ENCODE data around the gene ACACB. TPM values are rescaled to one million over a fixed set of nuclear protein-coding genes. Genes with fewer than 3 reads are reported as not detected.

The ACACB gene
- total and polyA plus RNA-seq, 2 experiments from 2014 or later, result 6.2 to 15.4 TPM

- TF ChIP-seq ZNF462 (CRISPR knock-in tag; IDR thresholded peaks at IDR 0.05), result no peak
These were observed 162.5 kb downstream of the ACACB start (continued) for GRCh38 chr12:109278912-109279311.

GRCh38 chr12:109279525-109279924 is 163.1 kb downstream of the ACACB start:
- Mint-ChIP-seq H3K9me3 (no peaks in the 10 kb centered on the region), H3K27ac (no peak overlapping the region), H3K36me3 (ENCODE audit: low read depth) (no peaks in the 10 kb centered on the region), H3K4me1 (peaks cover 11% of the 10 kb centered on the region), H3K27me3 (ENCODE audit: insufficient read depth, low read depth, poor library complexity) (peaks cover 12% of the 10 kb centered on the region), H3K4me3 (no peak overlapping the region)
- Histone ChIP-seq H3K27ac (ENCODE audit: low read depth) (no peak overlapping the region), H3K9me2 (ENCODE audit: insufficient read depth) (no peaks in the 10 kb centered on the region), H3K27me3 (ENCODE audit: insufficient read depth) (no peaks in the 10 kb centered on the region), H3K4me1 (ENCODE audit: insufficient read depth) (peaks cover 6% of the 10 kb centered on the region; the same call in 1 of the 2 replicates), H3K4me2 (no peak overlapping the region), H3K36me3 (ENCODE audit: insufficient read depth) (no peaks in the 10 kb centered on the region), H3F3A (replicated peaks; ENCODE audit: low read depth) (no peaks in the 10 kb centered on the region), H3K79me2 (replicated peaks; ENCODE audit: insufficient read depth) (no peaks in the 10 kb centered on the region), H4K20me1 (replicated peaks; ENCODE audit: insufficient read depth) (no peaks in the 10 kb centered on the region), H2AFZ (no peak overlapping the region), H3K4me3 (no peak overlapping the region)
- ATAC-seq, result no peak
- DNase-seq (ENCODE audit: low spot score), result no peak
- TF ChIP-seq NANOG (IDR thresholded peaks at IDR 0.05; ENCODE audit: borderline replicate concordance), result no peak
- no peak for TF ChIP-seq JUNB (IDR thresholded peaks at IDR 0.05; ENCODE audit: unreplicated experiment)
- TF ChIP-seq ETS1 (IDR thresholded peaks at IDR 0.05), result no peak
- TF ChIP-seq POLR2AphosphoS5 (IDR thresholded peaks at IDR 0.05; ENCODE audit: low read depth), result no peak
- TF ChIP-seq EZH2 (IDR thresholded peaks at IDR 0.05; ENCODE audit: low read depth, unreplicated experiment), result no peak
- TF ChIP-seq CTCF (conservative IDR thresholded peaks at IDR 0.05; ENCODE audit: low read depth in 2 of 2), result no peak
- no peak for TF ChIP-seq ZNF331 (CRISPR knock-in tag; IDR thresholded peaks at IDR 0.05; ENCODE audit: low read depth)
- TF ChIP-seq REST (IDR thresholded peaks at IDR 0.05; ENCODE audit: unreplicated experiment), result no peak
- TF ChIP-seq CREB1 (CRISPR knock-in tag; IDR thresholded peaks at IDR 0.05; ENCODE audit: low read depth), result no peak
- TF ChIP-seq ZNF114 (CRISPR knock-in tag; IDR thresholded peaks at IDR 0.05), result no peak

Data from GM23338 (cell line).